ENCODE results near the gene PSMC3.

Gene PSMC3

GRCh38 chr11:47443028-47443700, 16.9 kb upstream of the PSMC3 start:
- in situ Hi-C loops (cut with MboI; ENCODE audit: low sequenced_read_pairs): no loop called here

GRCh38 chr11:47442514-47442913, 16.3 kb upstream of the PSMC3 start:
- in situ Hi-C loops (cut with MboI; ENCODE audit: low sequenced_read_pairs): no loop called here

DNA sequence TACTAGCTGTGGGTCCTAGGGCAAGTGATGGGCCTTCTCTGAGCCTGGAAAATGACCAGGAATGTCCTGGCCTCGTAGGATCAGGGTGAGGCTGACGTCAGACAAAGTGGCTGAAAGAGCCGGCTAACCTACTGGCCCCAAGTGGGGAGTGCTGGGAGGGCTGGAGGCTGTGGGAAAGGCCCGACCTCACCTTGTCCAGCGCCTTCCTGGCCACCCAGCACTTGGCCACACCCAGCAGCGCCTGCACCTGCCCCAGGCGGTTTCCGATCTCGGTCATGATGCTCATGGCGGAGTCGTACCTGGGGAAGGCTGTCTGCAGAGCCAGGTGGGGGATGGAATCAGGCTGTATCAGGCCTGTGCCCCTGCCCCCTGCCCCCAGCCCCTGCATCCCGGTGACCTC, 15.2 kb upstream of the PSMC3 start:
- in situ Hi-C loops (cut with MboI; ENCODE audit: low sequenced_read_pairs): no loop called here

DNA sequence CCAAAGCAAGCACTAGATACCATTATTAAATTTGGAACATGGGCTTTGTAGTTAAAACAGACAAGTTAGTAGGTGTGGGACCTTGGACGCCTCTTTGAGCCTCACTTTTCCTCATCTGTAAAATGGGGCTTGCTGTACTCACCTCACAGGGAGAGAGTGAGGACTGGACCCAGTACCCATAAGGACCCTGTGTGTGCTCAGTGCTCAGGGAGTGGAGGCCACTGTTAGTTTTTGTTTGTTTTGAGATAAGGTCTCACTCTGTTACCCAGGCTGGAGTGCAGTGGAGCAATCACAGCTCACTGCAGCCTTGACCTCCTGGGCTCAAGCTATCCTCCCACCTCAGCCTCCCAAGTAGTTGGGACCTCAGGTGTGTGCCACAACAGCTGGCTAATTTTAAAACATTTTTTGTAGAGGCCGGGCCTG, 13.8 kb upstream of the PSMC3 start:
- in situ Hi-C loops (cut with MboI; ENCODE audit: low sequenced_read_pairs): no loop called here

DNA sequence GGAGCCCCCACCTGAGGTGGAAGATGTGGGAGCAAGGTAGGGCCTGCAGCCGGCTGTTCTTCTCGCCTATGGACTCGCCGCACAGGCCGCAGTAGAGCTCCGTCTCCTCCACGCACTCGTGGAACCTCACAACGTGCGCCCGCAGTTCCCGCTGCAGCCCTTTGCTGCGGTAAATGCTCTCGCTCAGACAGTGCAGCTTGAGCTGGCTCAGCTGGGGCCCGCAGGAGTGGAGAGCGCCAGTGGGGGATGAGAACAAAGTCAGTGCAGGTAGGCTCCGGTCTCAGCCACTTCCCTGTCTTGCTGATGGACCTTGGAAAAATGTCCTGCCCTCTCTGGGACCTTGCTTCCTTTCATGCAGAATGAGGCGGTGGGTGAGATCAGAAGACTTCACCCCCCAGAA, 12.5 kb upstream of the PSMC3 start:
- in situ Hi-C loops (cut with MboI; ENCODE audit: low sequenced_read_pairs): no loop called here

DNA sequence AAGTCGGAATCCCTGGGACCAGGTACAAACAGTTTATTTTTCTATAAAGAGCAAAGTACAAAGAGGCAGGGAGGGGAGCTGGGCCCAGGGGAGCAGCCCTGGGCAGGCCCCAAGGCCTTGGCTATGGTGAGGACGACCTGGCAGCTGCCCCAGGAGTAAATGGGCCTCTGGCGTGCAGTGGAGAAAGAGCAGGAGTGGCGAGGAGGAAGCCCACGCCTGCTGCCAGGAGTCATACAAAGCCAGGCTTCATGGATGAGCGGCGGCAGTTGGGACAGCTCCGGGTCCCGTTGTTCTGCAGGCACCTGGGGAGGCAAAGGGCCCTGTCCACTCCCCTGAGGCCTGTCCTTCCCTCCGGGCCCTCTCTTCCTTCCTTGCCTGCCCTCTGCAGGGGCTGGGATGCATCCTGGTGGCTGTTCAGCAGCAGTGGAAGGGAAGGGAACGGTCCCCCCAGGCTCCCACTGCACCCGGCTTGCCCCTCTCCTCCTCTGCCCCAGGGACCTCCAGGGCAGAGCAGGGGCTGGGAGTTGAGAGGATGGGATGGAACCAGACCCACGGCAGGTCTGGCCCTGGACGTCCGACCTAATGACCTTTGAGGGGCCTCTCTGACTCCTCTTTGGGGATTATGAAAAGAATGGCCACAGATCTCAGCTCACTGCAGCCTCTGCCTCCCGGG, 11.6 kb upstream of the PSMC3 start:
- in situ Hi-C loops (cut with MboI; ENCODE audit: low sequenced_read_pairs): no loop called here

DNA sequence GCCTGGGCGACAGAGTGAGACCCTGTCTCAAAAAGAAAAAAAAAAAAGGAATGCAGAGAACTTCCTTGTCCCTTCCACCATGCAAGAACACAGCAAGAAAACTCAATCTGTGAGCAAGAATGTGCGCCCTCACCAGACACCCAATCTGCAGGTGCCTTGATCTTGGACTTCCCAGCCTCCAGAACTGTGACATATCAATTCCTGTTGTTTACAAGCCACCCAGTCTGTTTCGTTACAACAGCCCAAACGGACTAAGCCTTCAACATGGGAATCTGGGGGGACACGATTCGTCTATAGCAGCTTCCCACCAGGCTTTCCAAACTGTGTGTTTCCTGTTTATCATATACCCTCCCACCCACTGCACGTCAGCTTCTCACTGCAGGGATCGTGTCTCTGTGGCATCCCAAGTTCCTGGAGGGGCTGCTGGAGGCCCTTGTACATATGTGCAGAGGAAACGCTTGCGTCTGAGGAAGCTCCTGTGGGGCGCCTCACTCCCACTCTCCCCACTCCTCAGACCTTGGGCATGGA, 11.0 kb upstream of the PSMC3 start:
- in situ Hi-C loops (cut with MboI; ENCODE audit: low sequenced_read_pairs): no loop called here

DNA sequence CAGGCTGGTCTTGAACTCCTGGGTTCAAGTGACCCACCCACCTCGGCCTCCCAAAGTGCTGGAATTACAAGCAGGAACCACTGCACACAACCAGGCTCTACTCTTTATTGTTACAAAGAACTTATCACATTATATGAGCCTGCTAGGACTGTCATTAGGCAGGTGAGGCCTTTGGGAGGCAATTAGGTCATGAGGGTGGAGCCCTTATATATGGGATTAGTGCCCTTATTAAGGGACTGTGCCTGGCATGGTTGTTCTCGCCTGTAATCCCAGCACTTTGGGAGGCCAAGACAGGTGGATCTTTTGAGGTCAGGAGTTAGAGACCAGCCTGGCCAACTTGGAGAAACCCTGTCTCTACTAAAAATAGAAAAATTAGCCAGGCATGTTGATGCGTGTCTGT, 10.5 kb upstream of the PSMC3 start:
- in situ Hi-C loops (cut with MboI; ENCODE audit: low sequenced_read_pairs): no loop called here

- in situ Hi-C loops (cut with MboI; ENCODE audit: low sequenced_read_pairs): no loop called here
Observed at GRCh38 chr11:47435687-47436086, 9.4 kb upstream of the PSMC3 start.

DNA sequence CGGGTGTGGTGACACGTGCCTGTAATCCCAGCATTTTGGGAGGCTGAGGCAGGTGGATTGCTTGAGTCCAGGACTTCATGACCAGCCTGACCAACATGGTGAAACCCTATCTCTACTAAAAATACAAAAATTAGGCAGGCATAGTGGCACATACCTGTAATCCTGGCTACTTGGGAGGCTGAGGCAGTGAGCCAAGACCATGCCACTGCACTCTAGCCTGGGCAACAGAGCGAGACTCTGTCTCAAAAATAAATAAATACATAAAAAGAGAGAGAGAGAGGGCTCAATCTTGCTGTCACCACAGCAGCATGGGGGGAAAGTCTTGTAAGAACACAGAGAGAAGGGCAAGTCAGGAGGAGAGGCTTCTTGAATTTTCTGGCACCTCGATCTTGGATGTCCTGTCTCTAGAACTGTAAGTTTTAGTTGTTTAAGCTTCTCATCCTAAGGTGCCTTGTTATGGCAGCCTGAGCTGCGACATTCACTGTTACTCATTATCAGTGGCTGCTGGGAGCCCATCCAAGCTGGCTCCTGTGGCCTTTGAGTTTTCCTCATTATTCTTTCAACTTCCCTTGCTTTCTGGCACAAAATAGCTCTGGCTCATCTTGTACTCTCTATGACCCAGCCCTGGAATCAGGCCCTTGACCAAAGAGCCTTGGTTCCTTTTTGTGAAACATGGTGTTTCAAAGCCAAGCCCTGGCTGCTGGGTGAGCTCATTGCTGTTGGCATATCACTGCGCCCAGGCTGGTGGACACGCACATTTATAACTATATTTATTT, 8.0 kb upstream of the PSMC3 start:
- in situ Hi-C loops (cut with MboI; ENCODE audit: low sequenced_read_pairs): no loop called here

DNA sequence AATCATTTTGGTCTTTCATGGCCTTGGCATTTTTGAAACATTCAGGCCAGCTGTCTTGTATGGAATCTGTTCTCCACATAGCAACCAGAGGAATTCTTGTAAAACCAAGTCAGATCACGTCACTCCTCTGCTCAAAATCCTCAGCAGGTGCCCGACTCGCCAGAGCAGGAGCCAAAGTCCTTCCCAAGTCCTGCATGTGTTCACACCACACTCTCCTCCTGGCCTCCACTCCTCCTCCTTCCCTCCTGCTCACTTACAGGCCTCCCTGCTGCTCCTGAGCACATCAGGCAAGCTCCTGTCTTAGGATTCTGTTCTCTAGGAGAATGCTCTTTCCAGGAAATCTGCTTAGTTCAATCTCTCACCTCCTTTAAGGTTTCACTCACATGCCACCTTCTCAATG, 6.9 kb upstream of the PSMC3 start:
- in situ Hi-C loops (cut with MboI; ENCODE audit: low sequenced_read_pairs): no loop called here

DNA sequence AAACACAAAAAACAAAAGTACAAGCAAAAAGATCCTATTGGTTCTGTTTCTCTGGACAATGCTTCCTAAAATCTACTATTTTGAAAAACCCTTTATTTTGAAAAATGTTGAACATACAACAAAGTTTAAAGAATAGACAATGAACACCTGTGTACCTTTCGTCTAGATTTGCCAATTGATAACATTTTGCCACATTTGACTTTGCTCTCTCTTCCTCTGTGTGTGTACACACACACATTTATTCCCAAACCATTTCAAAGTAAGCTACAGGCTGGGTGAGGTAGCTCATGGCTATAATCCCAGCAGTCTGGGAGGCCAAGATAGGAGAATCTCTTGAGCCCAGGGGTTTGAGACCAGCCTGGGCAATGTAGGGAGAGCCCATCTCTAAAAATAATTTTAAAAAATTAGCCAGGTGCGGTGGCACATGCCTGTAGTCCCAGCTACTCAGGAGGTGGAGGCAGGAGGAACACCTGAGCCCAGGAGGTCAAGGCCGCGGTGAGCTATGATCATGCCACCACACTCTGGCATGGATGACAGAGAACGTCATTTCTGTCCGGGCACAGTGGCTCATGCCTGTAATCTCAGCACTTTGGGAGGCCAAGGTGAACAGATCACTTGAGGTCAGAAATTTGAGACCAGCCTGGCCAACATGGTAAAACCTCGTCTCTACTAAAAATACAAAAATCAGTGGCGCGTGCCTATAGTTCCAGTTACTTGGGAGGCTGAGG, 5.3 kb upstream of the PSMC3 start:
- in situ Hi-C loops (cut with MboI; ENCODE audit: low sequenced_read_pairs): no loop called here

DNA sequence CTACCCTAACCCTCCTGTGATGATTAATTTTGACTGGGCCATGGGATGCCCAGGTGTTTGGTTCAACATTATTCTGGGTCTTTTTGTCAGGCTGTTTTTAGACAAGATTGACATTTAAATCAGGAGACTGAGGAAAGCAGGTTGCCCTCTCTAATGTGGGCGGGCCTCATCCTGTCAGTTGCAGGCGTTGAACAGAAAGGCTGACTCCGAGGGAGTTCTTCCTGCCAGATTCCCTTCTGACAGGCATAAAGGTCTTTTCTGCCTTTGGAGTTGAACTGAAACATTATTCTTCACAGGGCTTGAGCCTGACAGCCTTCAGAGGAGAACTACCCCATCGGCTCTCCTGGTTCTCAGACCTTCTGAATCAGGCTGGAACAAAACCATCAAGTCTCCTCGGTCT, 4.3 kb upstream of the PSMC3 start:
- in situ Hi-C loops (cut with MboI; ENCODE audit: low sequenced_read_pairs): no loop called here

DNA sequence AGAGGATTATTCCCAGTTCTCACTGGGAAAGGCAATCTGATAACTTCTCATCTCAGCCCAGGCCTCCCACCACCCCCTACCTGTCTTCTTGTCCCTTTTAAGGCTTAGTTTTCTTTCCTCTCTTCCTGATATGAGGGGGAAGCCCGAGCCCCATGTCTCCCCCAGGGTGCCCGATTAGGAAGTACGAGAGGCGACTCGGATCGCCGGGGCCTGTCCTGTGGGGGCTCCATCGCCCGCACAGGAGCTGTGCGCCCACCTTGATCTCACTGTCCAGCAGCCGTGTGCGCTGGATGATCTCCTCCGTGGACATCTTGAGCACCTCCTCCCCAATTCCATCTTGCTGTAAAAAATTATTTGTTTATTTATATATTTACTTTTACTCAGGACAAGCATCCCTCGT, 628 bp downstream of the PSMC3 start:
- in situ Hi-C loops (cut with MboI; ENCODE audit: low sequenced_read_pairs): no loop called here

- in situ Hi-C loops (cut with MboI; ENCODE audit: low sequenced_read_pairs): no loop called here
Observed at GRCh38 chr11:47418454-47419259, 7.6 kb downstream of the PSMC3 start.

GRCh38 chr11:47417712-47418111, 8.5 kb downstream of the PSMC3 start:
- in situ Hi-C loops (cut with MboI; ENCODE audit: low sequenced_read_pairs): no loop called here

DNA sequence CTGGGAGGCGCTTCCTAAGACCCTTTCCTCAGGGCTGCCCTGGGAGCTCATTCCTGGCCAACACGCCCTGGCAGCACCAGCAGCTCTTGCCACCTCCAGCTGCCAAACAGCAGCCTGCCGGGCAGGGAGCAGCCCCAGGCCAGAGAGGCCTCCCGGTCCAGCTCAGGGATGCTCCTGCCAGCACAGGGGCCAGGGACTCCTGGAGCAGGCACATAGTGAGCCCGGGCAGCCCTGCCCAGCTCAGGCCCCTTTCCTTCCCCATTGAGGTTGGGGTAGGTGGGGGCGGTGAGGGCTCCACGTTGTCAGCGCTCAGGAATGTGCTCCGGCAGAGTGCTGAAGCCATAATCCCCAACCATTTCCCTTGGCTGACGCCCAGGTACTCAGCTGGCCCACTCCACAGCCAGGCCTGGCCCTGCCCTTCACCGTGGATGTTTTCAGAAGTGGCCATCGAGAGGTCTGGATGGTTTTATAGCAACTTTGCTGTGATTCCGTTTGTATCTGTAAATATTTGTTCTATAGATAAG, 10.2 kb downstream of the PSMC3 start:
- in situ Hi-C loops (cut with MboI; ENCODE audit: low sequenced_read_pairs): no loop called here

DNA sequence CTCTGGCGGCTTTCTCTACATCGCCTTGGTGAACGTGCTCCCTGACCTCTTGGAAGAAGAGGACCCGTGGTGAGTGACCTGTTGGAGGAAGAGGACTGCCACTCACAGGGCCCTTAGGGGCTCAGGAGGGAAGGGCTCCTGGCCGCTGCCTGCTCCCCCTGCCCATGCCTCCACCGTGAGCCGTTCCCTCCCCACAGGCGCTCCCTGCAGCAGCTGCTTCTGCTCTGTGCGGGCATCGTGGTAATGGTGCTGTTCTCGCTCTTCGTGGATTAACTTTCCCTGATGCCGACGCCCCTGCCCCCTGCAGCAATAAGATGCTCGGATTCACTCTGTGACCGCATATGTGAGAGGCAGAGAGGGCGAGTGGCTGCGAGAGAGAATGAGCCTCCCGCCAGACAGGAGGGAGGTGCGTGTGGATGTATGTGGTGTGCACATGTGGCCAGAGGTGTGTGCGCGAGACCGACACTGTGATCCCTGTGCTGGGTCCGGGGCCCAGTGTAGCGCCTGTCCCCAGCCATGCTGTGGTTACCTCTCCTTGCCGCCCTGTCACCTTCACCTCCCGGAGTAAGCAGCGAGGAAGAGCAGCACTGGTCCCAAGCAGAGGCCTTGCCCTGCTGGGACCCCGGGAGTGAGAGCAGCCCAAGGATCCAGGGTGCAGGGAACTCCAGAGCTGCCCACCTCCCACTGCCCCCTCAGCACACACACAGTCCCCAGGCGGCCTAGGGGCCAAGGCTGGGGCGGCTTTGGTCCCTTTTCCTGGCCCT, 11.0 kb downstream of the PSMC3 start:
- in situ Hi-C loops (cut with MboI; ENCODE audit: low sequenced_read_pairs): no loop called here

DNA sequence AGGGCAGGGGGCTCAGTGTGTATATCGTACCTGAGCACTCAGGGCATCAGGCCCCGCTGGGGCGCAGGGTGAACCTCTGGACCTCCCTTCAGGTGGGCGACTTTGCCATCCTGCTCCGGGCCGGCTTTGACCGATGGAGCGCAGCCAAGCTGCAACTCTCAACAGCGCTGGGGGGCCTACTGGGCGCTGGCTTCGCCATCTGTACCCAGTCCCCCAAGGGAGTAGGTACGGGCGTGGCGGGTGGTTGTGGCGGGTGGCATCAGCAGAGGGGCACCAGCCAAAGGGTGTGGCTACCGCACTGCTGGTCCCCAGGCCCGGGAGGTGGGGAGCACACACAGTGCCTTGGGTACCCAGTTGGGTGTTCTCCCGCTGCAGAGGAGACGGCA, 11.6 kb downstream of the PSMC3 start:
- in situ Hi-C loops (cut with MboI; ENCODE audit: low sequenced_read_pairs): no loop called here
